ENCODE data around the gene AKR7A3. TPM values are rescaled to one million over a fixed set of nuclear protein-coding genes. Genes with fewer than 3 reads are reported as not detected.
A peak's percentile ranks its signal among the peaks of the same experiment; 100 is the strongest.

The AKR7A3 gene
- polyA plus RNA-seq, 1 of the 3 experiments (the other 2 are of a cell fraction), result 0.38 TPM

DNA sequence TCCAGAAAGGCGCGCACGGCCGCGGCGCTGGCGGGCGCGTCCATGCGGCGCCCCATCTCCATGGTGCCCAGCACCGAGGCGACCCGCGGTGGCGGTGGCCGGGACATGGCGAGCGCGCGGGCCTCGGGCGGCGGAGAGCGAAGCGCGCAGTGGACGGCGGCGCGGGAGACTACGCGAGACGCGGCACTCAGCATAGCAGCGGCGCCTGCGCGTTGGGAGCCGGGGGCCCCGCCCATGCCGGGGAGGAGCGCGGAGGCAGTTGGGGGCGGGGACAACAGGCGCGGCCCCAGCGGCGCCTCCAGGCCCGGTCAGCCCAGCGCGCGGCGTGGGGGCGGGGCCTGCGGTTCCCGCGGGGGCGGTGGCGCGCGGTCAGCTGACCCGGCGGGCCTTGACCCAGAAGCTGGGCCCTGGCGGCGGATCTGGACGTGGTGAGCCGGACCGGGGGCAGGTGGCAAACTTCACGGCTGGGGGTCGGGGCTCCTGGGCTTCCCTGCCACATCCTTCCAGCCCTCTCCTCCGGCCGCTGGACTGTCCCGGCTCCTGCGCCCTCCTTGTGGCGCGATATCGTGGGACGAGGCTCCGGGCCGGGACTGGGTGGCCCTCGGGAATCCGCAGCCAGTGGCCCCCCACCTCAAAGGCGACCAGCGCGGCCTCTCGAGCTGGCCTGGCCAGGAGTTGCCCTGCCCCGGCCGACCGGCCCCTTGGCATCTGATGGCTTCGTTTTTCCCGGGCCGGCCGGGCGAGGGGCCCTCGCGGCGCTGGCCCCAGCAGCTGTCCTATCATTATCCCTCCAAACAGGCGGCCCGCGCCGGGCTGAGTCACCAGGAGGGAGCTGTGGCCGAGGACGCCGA is 23.6 kb upstream of the AKR7A3 start, which contains the start of the genes AKR7A2 and SLC66A1 (continued):
- TF ChIP-seq POLR2AphosphoS5 (IDR thresholded peaks at IDR 0.05; ENCODE audit: low read depth, low read length) (peak; percentile 79; the same call in 1 of the 2 replicates), JUND (IDR thresholded peaks at IDR 0.05) (no peak), PBX3 (IDR thresholded peaks at IDR 0.05) (no peak), TEAD4 (IDR thresholded peaks at IDR 0.05; ENCODE audit: borderline replicate concordance, insufficient read depth) (no peak), SIN3A (IDR thresholded peaks at IDR 0.05; ENCODE audit: borderline replicate concordance, low read depth, low read length) (no peak; the same call in 1 of the 2 replicates), SMC3 (IDR thresholded peaks at IDR 0.05; ENCODE audit: low read depth, low read length) (no peak), RFX5 (IDR thresholded peaks at IDR 0.05; ENCODE audit: low read length) (no peak), GABPA (IDR thresholded peaks at IDR 0.05; ENCODE audit: low read depth) (no peak), RAD21 (IDR thresholded peaks at IDR 0.05; ENCODE audit: low read length) (no peak), NFIC (IDR thresholded peaks at IDR 0.05; ENCODE audit: borderline replicate concordance) (no peak), RCOR1 (IDR thresholded peaks at IDR 0.05; ENCODE audit: low read length) (no peak), CHD2 (IDR thresholded peaks at IDR 0.05; ENCODE audit: low read length, partially characterized antibody) (peak; percentile 97), USF2 (IDR thresholded peaks at IDR 0.05; ENCODE audit: borderline replicate concordance, low read depth, low read length) (peak; percentile 45; the same call in 1 of the 2 replicates), TAF1 (IDR thresholded peaks at IDR 0.05; ENCODE audit: borderline replicate concordance, low read depth, low read length) (peak; percentile 82), MAX (IDR thresholded peaks at IDR 0.05; ENCODE audit: low read depth) (peak; percentile 65)
- TF ChIP-seq, protein P1, sequence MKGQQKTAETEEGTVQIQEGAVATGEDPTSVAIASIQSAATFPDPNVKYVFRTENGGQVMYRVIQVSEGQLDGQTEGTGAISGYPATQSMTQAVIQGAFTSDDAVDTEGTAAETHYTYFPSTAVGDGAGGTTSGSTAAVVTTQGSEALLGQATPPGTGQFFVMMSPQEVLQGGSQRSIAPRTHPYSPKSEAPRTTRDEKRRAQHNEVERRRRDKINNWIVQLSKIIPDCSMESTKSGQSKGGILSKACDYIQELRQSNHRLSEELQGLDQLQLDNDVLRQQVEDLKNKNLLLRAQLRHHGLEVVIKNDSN (IDR thresholded peaks at IDR 0.05; ENCODE audit: borderline replicate concordance, low read depth), result peak; percentile 88
- TF ChIP-seq, protein P2, sequence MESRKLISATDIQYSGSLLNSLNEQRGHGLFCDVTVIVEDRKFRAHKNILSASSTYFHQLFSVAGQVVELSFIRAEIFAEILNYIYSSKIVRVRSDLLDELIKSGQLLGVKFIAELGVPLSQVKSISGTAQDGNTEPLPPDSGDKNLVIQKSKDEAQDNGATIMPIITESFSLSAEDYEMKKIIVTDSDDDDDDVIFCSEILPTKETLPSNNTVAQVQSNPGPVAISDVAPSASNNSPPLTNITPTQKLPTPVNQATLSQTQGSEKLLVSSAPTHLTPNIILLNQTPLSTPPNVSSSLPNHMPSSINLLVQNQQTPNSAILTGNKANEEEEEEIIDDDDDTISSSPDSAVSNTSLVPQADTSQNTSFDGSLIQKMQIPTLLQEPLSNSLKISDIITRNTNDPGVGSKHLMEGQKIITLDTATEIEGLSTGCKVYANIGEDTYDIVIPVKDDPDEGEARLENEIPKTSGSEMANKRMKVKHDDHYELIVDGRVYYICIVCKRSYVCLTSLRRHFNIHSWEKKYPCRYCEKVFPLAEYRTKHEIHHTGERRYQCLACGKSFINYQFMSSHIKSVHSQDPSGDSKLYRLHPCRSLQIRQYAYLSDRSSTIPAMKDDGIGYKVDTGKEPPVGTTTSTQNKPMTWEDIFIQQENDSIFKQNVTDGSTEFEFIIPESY (IDR thresholded peaks at IDR 0.05; ENCODE audit: borderline replicate concordance, low read depth), result peak; percentile 86; the same call in 1 of the 2 replicates
